Hematopoietic multipotent progenitor cell treated with erythropoietin and hydrocortisone succinate and interleukin-3 and kit ligand, for 15 days (in vitro differentiated cells): ENCODE data around the gene RNF11.
A peak's percentile ranks its signal among the peaks of the same experiment; 100 is the strongest.

Source experiments
- DNase-seq: peaks from one replicate; pipeline ENCODE4 v3.0.0-alpha.2; 2015; ENCODE audit warnings: low spot score

Gene RNF11

DNA sequence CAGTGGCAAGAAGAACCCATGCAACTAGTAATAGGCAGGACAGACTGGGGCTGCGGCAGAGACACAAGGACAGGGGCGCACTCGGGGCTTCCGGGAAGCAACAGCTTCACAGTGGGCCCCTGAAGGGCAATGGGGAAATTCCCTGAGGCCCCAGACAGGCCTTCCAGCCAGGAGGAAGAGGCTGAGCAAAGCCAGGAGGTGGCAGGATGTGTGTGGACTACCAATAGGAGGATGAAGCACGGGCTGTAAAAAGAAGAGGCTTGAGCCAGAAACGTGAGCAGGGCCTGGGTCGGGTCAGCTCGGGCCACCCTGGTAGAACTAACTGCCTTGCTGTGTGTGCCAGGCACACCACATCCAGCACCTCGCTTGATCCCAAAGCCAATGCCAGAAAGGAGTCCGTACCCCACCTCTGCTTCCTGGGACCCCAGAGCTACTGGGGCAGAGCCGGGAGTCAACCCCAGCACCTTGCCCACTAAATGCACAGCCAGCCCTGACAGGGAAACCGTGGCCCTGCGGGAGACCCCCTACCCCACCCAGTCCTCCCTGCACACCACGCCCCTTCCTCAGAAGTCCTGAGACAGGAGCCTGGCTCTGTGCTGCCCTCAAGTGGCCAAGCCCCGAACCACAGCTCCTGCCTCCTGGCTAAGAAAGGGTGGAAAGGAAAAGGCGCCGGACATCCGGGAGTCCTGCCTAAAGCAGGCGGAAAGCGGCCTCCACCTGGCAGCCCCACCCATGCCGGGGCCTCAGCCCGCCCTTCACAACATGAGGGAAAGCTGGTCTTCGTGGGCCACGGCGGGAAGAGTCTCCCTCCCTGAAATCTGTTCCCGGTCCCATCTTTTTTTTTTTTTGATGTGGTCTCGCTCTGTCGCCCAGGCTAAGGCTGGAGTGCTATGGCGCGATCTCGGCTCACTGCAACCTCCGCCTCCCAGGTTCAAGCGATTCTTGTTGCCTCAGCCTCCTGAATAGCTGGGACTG is 60.6 kb downstream of the RNF11 start:
- DNase-seq = peak; percentile 80

DNA sequence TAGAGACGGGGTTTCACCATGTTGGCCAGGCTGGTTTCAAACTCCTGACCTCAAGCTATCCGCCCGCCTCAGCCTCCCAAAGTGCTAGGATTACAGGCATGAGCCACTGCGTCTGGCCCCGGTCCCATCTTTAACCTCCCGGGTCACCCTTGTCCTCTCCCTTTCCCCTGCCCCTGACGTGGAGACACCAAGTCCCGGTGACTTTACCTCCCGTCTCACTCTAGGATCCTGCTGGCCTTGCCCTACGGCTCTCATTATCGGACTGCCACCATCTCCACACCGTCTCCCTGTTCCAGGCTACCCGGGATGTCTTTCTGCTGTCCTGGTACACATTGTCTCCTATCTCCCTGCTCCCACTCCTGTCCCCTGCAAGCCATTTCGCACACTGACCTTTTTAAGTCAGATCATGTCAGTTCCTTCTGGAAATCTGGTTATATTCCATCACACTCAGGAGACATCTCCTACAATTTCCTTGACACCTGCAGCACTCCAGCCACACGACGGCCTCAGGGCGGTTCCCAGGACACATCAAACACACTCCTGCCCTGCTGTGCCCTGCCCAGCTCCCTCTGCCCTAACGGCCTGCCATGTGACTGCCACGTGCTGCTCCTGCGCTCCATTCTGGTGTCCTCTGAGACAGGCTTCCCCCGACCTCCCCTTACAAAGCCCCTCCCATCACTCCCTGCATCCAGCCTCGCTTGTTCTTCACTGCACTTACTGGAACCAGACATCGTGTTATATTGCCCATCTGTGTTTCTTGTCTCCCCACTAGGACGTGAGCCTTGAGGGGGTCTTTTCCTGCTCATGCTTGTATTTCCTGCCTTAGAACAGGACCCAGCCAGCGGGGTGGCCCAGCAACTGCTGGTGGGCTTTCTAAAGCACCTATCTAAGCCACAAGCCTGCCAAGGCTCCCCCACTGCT is 61.6 kb downstream of the RNF11 start:
- no peak for DNase-seq

DNA sequence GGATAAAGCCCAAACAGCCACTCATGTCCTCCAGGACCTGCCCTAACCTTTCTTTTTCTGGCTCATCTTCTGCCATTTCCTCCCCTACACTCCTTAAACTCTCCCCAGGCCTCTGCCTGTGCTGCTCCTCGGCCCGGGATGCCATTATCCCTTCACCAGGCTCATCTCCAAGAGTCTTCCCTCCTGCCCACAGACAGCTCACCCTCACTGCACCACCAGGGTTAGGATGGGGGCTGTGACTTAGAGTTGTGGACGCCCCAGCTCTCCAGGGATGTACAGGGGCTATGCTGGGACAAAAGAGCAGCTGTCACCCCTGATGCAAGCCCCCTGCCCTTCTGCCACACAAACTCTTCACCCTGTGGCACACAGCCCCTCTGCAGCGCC is 62.2 kb downstream of the RNF11 start:
- DNase-seq = no peak

DNA sequence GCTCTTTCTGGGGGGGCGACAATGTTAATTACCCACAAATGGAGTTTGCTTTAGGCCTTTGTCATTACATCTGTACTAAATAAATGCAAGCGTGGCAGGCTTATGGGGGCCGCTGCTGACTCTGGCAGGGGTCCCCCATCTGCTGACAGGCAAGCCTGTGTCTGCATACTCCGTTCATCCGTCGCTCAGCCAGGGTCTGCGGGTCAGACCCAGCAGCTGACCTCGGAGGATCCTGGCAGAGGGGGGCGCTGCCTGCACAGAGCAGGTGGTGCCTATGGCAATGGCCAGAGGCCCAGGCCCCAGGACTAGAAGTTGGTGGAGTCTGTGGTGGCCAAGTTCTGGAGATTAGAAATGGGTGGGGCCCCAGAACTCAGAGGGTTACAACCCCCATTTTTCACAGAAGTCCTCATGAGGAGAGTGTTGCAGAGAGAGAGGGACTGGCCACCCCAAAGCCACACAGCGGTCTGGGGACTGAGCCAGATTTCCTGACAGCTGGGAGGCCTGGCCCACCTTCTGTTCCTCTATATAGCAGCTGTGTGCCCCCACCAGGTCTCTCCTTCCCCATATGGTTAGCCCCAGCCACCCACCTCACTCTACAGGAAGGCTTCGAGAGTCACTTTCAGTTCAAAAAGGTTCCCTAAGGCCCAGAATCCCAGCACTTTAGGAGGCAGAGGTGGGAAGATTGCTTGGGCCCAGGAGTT is 63.3 kb downstream of the RNF11 start:
- DNase-seq = peak; percentile 74

DNA sequence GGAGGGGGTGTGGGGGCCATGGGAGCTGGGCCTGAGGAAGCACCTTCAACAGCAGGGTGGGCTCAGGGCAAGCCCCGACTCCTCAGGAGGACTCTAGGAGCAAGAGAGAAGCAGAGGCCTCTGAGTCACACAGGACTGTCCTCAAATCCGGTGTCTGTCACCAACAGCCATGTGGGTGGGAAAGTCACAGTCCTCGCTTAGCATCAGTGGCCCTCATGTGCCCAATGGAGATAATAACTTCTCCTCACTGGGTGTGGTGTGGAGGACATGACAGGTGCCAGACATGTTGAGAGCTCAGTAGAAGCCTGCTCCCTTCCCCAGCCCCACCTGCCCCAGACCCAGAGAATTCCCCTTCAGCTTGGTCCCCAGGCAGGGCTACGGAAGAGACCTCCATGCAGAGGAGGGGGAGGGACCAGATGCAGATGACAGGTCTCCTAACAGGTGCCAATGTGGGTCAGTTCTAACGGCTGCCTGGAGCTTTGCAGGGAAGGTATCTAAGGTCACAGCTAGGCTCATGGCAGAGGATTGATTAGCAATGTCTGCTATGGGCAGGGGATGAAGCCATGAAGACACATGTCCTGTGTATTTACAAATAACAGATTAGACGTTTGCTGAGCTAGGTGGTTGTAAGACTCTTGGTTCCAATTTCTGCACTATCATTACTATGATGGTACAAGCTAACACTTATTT is 64.1 kb downstream of the RNF11 start:
- DNase-seq = peak; percentile 84

DNA sequence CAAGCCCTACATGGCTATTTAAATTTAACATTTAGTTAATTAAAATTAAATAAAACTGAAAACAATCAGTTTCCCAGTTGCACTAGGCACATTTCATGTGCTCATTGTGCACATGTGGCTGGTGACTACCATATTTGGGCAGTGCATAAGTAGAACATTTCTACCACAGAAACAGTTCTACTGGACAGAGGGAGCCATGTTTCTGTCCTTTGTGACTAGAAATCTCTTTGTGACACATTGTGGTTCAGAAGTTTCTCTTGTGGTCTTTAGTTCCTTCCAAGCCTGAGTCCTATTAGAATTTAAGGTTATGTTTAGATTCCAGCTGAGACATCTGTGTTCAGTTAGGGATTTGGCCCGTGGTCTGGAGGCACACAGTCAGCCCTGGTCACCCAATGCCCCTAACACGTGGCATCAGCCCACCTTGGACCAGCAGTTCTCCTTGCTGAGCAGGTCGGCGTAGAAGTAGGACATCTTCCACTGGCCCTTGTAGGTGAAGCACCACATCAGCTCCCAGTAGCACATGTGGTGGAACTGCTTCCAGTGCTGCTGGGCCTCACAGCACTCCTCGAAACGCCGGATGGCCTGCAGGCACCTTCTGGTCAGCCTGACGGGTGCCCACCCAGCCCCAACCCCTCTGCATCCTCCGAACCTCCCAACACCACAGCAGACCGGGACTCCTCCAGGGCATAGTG is 65.2 kb downstream of the RNF11 start:
- DNase-seq = no peak

DNA sequence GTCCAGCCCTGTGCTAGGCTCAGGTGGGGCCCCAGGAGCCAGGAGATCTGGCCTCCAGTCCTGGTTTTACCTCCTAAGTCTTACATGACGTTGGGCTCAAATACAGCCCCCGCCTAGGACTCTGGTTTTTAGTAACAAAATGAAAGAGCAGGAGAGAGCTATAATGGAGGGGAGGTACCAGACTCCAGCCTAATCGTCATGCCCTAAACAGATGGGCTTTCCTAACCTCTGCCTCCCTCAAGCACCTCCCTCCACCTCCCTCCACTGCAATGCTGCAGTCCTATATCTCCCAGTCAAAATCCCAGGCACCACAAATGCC is 65.7 kb downstream of the RNF11 start:
- DNase-seq = no peak

DNA sequence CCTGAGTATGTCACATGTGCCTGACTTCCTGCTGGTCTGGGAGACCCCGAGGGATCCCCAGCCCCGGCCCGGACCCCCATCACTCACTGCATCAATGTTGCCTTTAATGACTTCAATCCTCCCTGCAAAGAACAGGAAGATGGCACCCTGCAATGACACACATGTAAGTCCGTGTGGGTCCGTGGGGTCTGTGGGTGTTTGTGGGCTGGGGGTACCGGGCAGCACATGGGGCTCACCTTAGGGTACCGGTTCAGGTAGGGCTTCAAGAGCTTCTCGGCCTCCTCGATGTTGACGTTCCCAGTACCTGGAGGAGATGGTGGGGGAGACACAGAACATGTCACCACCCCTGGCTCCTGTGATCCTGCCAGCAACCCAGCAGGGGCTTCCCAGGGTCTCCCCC is 66.2 kb downstream of the RNF11 start:
- no peak for DNase-seq

DNA sequence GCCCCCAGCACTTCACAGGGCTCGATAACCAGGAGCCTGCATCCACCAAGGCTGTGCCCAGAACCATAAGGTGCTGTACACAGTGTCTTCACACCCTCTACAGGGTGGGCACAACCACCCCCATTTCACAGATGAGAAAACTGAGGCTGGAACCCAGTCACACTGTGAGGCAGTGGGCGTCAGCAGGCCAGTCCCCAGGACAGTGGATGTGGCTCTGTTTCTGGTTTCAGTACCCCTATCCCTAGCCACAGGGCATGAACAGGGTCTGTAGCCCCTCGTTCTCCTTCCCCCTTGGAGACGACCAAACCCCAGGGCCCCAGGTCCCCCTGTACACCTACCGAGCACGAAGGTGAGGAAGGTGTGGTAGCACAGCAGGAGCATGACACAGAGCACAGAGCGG is 66.7 kb downstream of the RNF11 start:
- no peak for DNase-seq

DNA sequence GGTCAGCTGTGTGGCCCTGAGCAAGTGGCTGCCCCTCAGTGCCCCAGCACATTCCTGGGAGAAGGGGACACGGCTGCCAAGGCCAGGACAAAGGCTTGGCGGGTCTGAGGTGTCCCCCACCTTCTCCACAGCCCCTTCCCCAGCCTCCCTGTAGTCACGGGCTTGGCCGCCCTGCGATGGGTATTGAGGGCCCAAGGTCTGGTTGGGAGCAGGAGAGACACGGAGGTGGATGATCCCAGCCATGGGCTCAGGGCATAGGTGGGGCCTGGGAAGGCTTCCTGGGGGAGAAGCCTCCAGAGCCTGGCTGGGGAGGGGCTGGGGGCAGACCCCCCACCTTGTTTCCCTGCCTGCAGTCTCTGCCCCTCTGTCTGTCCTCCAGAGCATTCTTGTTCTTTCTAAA is 67.2 kb downstream of the RNF11 start:
- no peak for DNase-seq

DNA sequence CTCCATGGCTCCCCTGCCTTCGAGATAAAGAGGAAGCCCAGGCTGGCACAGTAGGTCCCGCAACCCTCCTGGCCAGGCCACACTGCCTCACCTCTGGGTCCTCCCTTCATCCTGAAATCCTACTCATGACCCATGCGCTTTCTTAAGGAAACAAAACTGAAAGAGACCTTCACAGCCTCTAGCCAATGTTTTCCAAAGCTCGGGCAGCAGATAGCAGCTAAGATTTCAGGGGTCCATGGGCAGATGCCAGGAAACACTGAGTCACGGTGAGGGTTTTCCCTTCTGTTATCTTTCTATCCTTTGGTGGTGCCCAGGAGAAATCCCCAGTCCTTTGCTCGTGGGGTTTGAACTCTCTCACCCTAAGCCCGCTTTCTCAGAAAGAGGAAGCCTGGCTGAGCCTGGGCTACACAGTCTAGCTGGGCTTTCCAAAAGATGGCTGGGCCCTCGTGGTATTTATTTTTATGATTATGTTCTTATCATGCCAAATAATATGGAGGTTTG is 67.7 kb downstream of the RNF11 start:
- peak; percentile 41 for DNase-seq

DNA sequence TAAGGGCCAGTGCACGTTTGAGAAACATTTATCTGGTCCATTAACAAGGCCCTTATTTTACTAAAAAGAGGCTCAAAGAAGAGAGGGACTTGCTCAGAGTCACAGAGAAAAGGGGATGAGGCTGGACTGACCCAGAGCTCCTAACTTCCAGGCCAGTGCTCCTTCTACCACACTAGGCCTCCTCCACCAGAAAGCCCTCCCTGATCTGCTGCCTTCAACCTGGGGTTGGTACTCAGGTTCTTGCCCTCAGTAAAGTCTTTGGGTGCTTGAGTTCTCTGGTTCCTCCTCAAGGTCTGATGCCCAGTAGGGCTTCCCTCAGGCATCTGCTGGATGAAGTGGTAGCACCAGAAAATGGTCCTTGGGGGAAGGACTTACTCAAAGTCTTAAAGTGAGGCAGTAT is 68.3 kb downstream of the RNF11 start:
- DNase-seq = no peak

DNA sequence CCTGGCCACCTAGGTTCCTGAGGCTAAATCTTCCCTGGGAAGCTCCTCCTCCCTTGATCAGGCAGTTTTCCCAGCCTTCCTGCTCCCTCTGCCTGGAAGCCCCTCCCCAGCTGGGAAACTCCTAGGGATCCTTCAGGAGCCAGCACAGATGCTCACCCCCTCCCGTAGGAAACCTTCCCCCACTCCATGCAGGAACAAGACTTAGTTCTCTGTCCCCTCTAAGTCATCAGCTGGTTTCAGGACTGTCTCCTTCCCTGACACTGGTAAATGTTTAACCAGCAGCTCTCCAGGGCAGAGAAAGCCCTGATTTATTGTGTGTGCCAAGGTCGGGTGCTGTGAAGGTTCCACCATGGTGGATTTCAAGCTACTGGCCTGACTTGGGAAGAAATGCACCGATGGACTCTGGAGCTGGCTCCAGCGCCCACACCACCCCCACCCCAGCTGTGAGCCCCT is 69.3 kb downstream of the RNF11 start:
- no peak for DNase-seq

DNA sequence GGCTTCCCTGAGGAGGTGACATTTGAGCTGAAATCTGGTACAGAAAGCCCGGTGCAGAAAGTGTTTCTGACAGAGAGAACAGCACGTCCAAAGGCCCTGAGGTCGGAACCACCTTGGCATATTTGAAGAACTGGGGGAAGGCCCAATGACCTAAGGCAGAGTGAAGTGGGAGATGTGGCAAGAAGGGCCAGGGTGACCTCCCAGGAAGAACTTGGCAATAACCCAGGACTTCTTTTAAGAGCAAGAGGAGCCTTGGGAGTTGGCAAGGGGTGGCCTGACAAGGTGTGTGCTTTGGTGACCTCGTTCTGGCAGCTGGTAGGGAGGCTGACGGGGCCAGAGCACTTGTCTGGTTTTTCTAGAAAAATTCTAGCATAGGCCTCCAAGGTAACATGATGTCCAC is 70.9 kb downstream of the RNF11 start:
- DNase-seq = no peak

DNA sequence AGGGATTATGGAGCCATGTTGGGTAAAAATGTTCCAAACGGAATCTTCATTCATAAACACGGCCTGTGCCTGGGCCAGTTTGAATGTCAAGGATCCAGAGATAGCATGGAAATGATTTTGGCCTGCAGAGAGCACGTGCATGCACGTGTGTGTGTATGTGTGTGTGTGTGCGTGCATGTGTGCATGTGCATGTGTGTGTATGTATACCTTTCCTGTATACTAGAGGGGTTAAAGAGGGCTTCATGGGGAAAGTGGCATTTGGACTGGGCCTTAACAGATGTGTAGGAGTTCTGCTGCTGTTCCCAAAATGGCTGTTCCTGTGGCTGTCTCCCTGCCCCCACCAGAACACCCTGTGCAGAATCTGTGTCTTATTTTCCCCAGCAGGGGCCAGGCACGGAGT is 72.6 kb downstream of the RNF11 start:
- no peak for DNase-seq

DNA sequence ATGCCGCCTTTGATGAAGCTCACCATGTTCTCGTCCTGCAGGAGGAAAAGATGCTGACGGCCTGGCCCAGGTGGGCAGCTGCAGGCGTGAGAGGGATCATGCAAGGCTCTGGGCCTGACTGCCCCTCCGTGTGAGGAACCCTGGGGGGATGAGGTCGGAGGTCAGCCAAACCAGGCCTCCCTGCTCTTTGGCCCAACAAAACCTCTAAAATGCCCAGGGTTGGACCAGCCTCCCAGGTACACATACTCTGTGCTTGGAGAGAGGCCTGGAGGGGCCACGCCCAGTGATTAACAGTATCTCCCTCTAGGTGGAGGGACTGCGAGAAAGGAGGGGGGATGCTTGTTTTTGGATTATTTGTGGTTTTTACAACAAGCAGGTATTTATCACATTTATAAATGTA is 73.2 kb downstream of the RNF11 start:
- DNase-seq = no peak

DNA sequence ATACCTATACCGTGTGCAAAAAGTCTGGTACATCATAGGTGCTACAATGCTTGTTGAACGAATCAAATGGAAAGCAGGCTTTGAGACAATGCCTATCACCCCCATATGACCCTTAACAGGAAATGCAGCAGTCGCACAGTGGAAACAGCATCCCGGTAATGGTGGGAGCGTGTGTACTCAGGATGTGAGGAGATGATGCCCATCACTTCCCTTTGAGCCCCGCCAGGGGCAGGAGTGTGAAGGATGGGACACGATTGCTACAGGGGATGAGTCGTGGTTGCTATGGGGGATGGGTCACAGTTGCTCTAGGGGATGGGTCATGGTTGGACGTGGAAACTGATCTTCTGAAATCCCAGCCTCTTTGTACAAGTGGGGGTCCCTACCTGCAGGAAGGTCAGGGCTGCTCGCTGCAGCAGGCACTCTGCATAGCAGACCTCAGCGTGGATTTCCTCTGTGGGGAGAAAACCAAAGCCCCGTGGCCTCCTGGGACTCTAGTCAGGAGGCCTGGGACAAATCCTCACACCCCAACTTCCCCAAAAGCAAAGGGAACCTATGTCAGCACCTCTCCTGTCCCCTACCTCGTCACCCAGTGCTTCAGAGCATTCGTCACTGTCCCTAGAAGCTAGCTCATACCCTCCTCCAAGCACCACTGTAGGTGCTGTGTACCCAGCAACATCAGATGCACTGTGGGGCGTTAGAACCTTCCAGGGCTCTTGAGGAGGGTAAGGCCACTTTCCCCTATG is 75.0 kb downstream of the RNF11 start:
- no peak for DNase-seq

DNA sequence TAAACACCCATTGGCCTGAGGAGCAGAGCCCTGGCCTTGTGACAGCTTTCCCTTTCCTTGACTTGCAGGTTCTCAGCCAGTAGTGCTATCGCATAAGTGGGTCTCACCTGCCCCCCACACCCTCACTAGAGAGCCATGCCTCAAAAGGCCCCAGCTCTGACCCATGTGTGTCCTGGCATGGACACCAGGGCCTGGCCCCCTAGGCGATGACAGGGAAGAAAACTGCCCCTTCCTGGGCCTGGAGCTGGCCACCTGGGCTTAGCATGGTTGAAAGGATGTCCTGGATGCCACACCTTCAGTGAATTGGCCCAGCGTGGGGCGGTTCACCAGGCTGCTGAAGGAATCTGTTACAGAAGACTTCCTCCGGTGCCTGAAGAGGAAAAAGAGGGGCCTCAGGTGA is 75.8 kb downstream of the RNF11 start:
- DNase-seq = no peak

DNA sequence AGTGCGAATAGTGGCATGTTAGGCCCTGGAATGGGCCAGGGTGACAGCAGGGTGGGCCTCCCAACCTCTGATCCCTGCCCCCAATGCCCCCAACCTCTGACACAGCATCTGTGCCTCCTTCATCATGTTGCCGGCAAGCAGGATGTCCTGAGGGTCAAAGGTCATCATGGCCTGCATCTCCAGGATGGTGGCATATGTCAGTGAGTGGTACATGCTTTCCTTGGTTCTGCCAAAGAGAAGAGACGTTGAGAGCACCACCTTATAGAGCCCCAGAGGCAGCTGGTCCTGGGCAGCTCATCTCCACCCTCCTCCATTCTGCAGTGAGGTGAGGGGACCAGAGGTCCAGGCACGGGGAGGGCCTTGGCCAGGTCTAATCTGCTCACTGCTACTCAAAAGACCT is 76.6 kb downstream of the RNF11 start:
- DNase-seq = no peak

DNA sequence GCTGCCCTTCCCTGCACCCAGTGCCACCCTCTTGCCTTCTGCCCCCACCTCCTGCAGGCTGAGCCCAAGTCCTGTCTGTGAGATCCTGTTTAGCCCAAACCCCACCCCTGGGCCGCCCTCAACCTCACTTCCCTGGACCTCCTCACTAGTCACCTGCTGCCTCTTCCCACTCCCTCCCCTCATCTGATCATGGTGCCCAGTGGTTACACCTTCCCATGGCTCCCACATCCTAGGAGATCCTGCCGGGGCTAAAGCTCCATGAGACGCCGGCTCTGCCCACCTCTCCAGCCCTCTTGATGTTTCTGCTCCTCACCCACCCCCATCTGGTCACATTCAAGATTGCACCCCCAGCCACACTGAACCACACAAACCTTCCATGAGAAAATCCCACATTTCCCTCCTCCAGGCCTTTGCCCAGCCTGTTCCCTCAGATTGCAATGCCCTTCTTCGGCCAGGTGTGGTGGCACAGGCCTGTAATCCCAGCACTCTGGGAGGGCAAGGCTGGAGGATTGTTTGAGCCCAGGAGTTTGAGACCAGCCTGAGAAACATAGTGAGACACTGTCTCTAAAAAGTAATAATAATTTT is 77.3 kb downstream of the RNF11 start:
- no peak for DNase-seq
